Mucosa of descending colon (tissue), 3 donors: Measurements from ENCODE around the gene BACH2. TPM values are rescaled to one million over a fixed set of nuclear protein-coding genes. Genes with fewer than 3 reads are reported as not detected.

ENCODE experiments used
- ATAC-seq: fragments of 200-7000 bp; cut with Tn5 transposase; one replicate; pipeline ENCODE4 v1.9.1; 2020; ENCODE audit warnings: mild to moderate bottlenecking, moderate library complexity
- DNase-seq, 3 donors: peaks; one replicate each; pipeline ENCODE4 v3.0.0-alpha.2; 2020
- H3K36me3 ChIP-seq: fragments of 200-600 bp; one replicate; pipeline ENCODE4 v1.8.0; 2021; ENCODE audit warnings: low read depth, mild to moderate bottlenecking
- H3K4me1 ChIP-seq: fragments of 200-600 bp; one replicate; pipeline ENCODE4 v1.8.0; 2021; ENCODE audit warnings: low read depth, mild to moderate bottlenecking
- H3K4me3 ChIP-seq: fragments of 200-600 bp; one replicate; pipeline ENCODE4 v1.8.0; 2021; ENCODE audit warnings: mild to moderate bottlenecking
- H3K9me3 ChIP-seq: fragments of 200-600 bp; one replicate; pipeline ENCODE4 v1.8.0; 2021; ENCODE audit warnings: mild to moderate bottlenecking
- intact Hi-C, 2 donors: fragments of 100-400 bp; cut with DNase I in 1 of 2; cut with micrococcal nuclease in 1 of 2; formaldehyde crosslinking; loops; one replicate each; pipeline versions ENCODE4 v1.11.0 to v1.11.1; 2022; cut with DNase I, micrococcal nuclease
- total RNA-seq, 3 donors: library from RNA; stranded (reverse); fragmentation: NEBNext Ultra II Directional in 2 of 3; extraction: Animal tissue kit (Norgen Biotek cat#: 25700) in 2 of 3; gene quantifications; one replicate each; pipeline versions ENCODE4 v1.2.1 to v1.2.4, GENCODE V29; 2021 to 2023
- TF ChIP-seq, protein P1 (sequence below): fragments of 200-600 bp; IDR thresholded peaks from one replicate; pipeline ENCODE4 v1.8.0; 2022; ENCODE audit warnings: antibody characterized with exemption, mild to moderate bottlenecking
- donor health status: DM: no; HTN: no; CAD: no; lungs with moderate emphysema.
- donor health status: DM: no; HTN: no; CAD: no.
- donor health status: DM: no; HTN: yes; CAD: no.

Gene BACH2
- total RNA-seq, 3 donors from 2014 or later: 0.96 to 1.6 (median 1.2) TPM

- no peaks in the 10 kb centered on the region for H3K36me3 ChIP-seq
- DNase-seq (peak in 1 of 3 donors; percentile 36), ATAC-seq (peak; percentile 63)
- no peaks in the 10 kb centered on the region for H3K9me3 ChIP-seq
- TF ChIP-seq, protein P1, sequence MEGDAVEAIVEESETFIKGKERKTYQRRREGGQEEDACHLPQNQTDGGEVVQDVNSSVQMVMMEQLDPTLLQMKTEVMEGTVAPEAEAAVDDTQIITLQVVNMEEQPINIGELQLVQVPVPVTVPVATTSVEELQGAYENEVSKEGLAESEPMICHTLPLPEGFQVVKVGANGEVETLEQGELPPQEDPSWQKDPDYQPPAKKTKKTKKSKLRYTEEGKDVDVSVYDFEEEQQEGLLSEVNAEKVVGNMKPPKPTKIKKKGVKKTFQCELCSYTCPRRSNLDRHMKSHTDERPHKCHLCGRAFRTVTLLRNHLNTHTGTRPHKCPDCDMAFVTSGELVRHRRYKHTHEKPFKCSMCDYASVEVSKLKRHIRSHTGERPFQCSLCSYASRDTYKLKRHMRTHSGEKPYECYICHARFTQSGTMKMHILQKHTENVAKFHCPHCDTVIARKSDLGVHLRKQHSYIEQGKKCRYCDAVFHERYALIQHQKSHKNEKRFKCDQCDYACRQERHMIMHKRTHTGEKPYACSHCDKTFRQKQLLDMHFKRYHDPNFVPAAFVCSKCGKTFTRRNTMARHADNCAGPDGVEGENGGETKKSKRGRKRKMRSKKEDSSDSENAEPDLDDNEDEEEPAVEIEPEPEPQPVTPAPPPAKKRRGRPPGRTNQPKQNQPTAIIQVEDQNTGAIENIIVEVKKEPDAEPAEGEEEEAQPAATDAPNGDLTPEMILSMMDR: no peak
- intact Hi-C loops: no loop called here
- H3K4me1 ChIP-seq: peaks cover 3% of the 10 kb centered on the region
- no peak overlapping the region for H3K4me3 ChIP-seq
These were observed 298.9 kb downstream of the BACH2 start for GRCh38 chr6:89997456-89998445.

DNA sequence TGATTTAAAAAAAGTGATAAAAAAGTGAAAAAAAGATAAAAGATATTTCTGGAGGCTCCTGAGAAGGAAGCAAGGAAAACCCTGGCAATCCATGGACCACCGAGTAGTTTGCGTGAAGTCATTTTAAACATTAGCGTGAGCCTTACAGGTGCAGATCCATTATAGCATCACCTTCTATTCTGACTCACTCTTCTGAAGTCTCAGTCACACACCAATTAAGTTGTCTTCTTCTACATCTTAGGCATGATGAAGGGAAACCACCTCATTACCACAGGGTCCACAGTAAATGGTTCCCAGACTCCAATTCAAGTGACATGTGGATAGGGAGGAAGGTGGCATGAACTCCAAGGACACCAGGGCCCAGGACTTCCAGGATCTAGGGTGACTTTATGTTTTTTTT lies 303.2 kb downstream of the BACH2 start:
- Histone ChIP-seq H3K4me1 (peaks cover 3% of the 10 kb centered on the region), H3K4me3 (no peak overlapping the region), H3K36me3 (no peaks in the 10 kb centered on the region), H3K9me3 (no peaks in the 10 kb centered on the region)
- intact Hi-C loops: no loop called here
- DNase-seq: no peak
- TF ChIP-seq, protein P1: no peak
- ATAC-seq: no peak

GRCh38 chr6:89992818-89993217 lies 303.8 kb downstream of the BACH2 start:
- Histone ChIP-seq H3K36me3 (no peaks in the 10 kb centered on the region), H3K4me3 (no peak overlapping the region), H3K4me1 (peaks cover 3% of the 10 kb centered on the region), H3K9me3 (no peaks in the 10 kb centered on the region)
- DNase-seq (peak in 1 of 3 donors; percentile 46), ATAC-seq (peak; percentile 88)
- intact Hi-C loops: no loop called here
- TF ChIP-seq, protein P1: no peak

DNA sequence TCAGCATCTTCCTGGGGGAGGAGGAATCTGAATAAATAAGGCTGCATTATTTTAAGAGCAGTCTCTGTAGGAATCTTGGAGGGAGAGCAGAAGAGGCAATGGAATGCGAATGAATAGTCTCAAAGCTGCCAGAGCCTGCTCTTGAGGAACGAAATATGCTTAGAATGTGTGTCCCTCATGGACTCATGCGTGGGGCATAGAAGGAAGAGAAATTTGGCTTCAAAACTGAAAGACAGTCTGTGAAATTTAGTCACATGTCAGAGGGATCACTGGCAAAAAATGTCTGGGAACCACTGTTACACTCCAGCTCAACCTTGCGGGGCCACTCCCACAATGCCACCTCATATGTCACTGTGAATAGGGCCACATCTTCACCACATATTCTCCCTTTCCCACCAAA lies 306.9 kb downstream of the BACH2 start:
- intact Hi-C loops: no loop called here
- TF ChIP-seq, protein P1: no peak
- no peak for DNase-seq
- Histone ChIP-seq H3K9me3 (no peaks in the 10 kb centered on the region), H3K36me3 (no peaks in the 10 kb centered on the region), H3K4me1 (peaks cover 3% of the 10 kb centered on the region), H3K4me3 (no peak overlapping the region)
- no peak for ATAC-seq

DNA sequence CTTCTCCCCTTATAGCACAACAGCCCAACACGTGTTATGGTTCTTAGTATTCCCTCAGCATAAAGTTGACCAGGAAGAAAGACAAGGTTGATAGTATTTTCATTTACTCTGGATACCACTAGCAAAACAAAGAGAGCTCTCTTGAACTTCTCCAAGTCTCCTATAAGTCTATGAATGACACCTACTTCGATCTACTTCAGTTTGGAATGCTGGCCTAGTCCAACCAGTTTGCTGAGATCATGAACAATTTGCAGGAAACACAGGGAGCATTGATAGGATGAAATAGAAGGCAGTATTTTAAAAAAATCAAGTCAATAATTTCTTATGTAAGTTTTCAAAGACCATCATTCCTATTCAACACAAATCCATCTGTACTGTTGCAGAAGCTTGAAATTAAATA lies 308.8 kb downstream of the BACH2 start:
- intact Hi-C loops: no loop called here
- ATAC-seq: no peak

More for the DNA sequence above, 308.8 kb downstream of the BACH2 start:
- H3K4me1 ChIP-seq: peaks cover under 1% of the 10 kb centered on the region
- H3K9me3 ChIP-seq: no peaks in the 10 kb centered on the region
- TF ChIP-seq, protein P1: no peak
- H3K36me3 ChIP-seq: no peaks in the 10 kb centered on the region
- H3K4me3 ChIP-seq: no peak overlapping the region
- no peak for DNase-seq
